Endometrial microvascular endothelial cells (primary cell): ENCODE data around the gene GOLGA6A. TPM values are rescaled to one million over a fixed set of nuclear protein-coding genes. Genes with fewer than 3 reads are reported as not detected.

Experiments
- total RNA-seq: library from RNA; depleted of rRNA; stranded (reverse); fragments of >200 nt; gene quantifications from one replicate; pipeline ENCODE4 v1.2.3, GENCODE V29; 2015; ENCODE audit errors: inconsistent ontology term

The GOLGA6A gene
- total RNA-seq, 1 donor from 2014 or later: 0.84 TPM

Other genes with a start within 250 kb of the GOLGA6A start
- not detected for gene TBC1D21, start 209.0 kb downstream of the GOLGA6A start, total RNA-seq
- gene LOXL1, start 156.1 kb downstream of the GOLGA6A start, total RNA-seq: 0.46 TPM
- gene STOML1, start 90.3 kb downstream of the GOLGA6A start, total RNA-seq: 29.1 TPM
- 78.4 TPM for gene PML, start 87.8 kb downstream of the GOLGA6A start, total RNA-seq
- gene ISLR2, start 48.0 kb upstream of the GOLGA6A start, total RNA-seq: not detected
- gene ISLR, start 91.2 kb upstream of the GOLGA6A start, total RNA-seq: 1.2 TPM
- gene STRA6, start 120.2 kb upstream of the GOLGA6A start, total RNA-seq: 0.56 TPM
- gene CCDC33, start 153.8 kb upstream of the GOLGA6A start, total RNA-seq: not detected